ENCODE data around the gene GAS7.
A peak's percentile ranks its signal among the peaks of the same experiment; 100 is the strongest.

Gene GAS7

GRCh38 chr17:9887508-9887907 lies 310.9 kb downstream of the GAS7 start:
- no peak for DNase-seq (ENCODE audit: low spot score)

- DNase-seq (ENCODE audit: low spot score) = peak; percentile 20
Observed at GRCh38 chr17:9886141-9886930, 312.1 kb downstream of the GAS7 start.

- DNase-seq (ENCODE audit: low spot score) = no peak
Observed at GRCh38 chr17:9883451-9883850, 315.0 kb downstream of the GAS7 start.

- DNase-seq (ENCODE audit: low spot score) = peak; percentile 37
Observed at GRCh38 chr17:9880582-9880999, 317.8 kb downstream of the GAS7 start.

GRCh38 chr17:9878786-9879525 lies 319.4 kb downstream of the GAS7 start:
- DNase-seq (ENCODE audit: low spot score) = no peak

GRCh38 chr17:9878356-9878755 lies 320.1 kb downstream of the GAS7 start:
- DNase-seq (ENCODE audit: low spot score) = peak; percentile 7

- peak; percentile 17 for DNase-seq (ENCODE audit: low spot score)
Observed at GRCh38 chr17:9875441-9875840, 323.0 kb downstream of the GAS7 start.

GRCh38 chr17:9874722-9875121 lies 323.7 kb downstream of the GAS7 start:
- DNase-seq (ENCODE audit: low spot score) = no peak

- no peak for DNase-seq (ENCODE audit: low spot score)
Observed at GRCh38 chr17:9872852-9873251, 325.6 kb downstream of the GAS7 start.

- DNase-seq (ENCODE audit: low spot score) = no peak
Observed at GRCh38 chr17:9868552-9868951, 329.9 kb downstream of the GAS7 start.

GRCh38 chr17:9865586-9865985 lies 332.8 kb downstream of the GAS7 start:
- DNase-seq (ENCODE audit: low spot score) = no peak

GRCh38 chr17:9862949-9863348 lies 335.5 kb downstream of the GAS7 start:
- no peak for DNase-seq (ENCODE audit: low spot score)

- no peak for DNase-seq (ENCODE audit: low spot score)
Observed at GRCh38 chr17:9862220-9862619, 336.2 kb downstream of the GAS7 start.

GRCh38 chr17:9860851-9861250 lies 337.6 kb downstream of the GAS7 start:
- no peak for DNase-seq (ENCODE audit: low spot score)

Data from putamen (tissue), 1 donor.